ENCODE measurements around the gene SLC35A4. TPM values are rescaled to one million over a fixed set of nuclear protein-coding genes. Genes with fewer than 3 reads are reported as not detected.

SLC35A4 gene
- total RNA-seq, 8 experiments from 2014 or later = 13.1 to 64.1 (median 34.1) TPM

DNA sequence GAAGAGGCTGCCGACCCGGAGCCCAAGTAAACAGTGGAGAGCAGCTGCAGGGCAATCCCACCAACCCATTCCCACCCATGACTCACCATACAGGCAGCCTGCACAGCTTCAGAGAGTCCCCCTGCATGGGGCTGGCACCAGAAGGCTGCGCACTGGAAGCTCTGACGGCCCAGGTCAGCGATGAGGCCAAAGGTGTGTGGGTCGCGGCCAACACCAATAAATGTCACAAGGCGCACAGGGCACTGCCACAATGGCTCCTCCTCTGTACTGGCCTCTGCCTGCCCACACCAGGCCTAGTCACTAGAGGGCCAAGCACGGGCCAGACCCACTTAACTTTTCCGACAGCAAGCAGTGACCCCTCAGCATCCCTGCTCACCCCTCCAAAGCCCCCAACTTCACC, 4.4 kb upstream of the SLC35A4 start:
- Histone ChIP-seq H3K4me3 (no peak overlapping the region), H3K4me1 (replicated peaks in 1 of 2) (peaks cover 28 to 29% of the 10 kb centered on the region in 2 donors), H3K27ac (no peak overlapping the region)
- in situ Hi-C loops (cut with MboI; ENCODE audit: low pct_unique_long_range_greater_than_20kb in 2 of 9, low sequenced_read_pairs in 9 of 9, unreplicated experiment in 9 of 9) = loop anchor here in 3 of 9 experiments (25.0 kb wide), 2 partner anchors 102 to 127 kb away; partner anchors contain the start of genes DND1 (in 2 of the 3), WDR55 (in 2 of the 3), HARS1 (in 1 of the 3) and HARS2 (in 1 of the 3)
- WGBS, 10 experiments = 60 to 93% (median 89%) methylated on average over 1 to 8 of the region's 10 CpGs; no CpG with 5 or more reads in 6 of the 10 experiments
- ATAC-seq (replicated peaks in 6 of 8) = no peak

DNA sequence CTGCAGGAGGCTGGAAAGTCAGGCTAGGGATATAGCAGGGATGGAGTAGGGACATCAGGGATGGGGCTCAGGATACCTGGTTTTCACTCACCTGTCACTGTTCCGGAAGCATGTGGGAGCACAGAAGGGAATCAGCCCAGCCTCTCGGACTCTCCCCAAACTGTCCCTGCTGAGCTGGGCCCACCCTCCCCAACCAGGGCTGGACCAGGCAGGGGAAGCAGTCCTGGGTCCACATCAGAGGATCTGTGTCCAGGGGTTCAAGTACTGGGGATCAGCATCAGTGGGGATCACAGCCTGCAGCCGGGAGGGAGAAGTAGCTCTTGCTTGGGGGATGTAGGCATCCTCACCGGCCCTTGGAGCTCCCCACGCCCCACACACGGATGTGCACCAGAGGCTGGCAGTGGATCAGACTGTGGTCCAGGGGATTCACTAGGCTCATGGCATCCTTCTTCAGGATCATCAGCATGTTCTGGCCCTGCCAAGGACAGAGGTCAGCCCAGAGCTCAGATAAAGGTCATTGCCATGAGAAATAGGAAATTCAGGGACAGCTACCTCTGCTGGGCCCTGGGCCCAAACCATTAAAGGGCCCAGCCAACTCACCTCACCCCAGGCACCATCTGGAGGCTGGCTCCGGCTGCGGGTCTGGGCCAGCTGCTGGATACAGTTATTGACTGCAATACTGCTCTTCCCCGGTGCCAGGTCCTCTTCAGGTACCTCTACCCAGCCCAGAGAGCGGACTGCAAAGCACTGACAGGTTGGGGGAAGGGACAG, 2.7 kb upstream of the SLC35A4 start:
- in situ Hi-C loops (cut with MboI; ENCODE audit: low pct_unique_long_range_greater_than_20kb in 2 of 9, low sequenced_read_pairs in 9 of 9, unreplicated experiment in 9 of 9) = loop anchor here in 3 of 9 experiments (25.0 kb wide), 2 partner anchors 100 to 125 kb away; partner anchors contain the start of genes DND1 (in 2 of the 3), WDR55 (in 2 of the 3), HARS1 (in 1 of the 3) and HARS2 (in 1 of the 3)
- Histone ChIP-seq H3K27ac (no peak overlapping the region), H3K4me3 (peak overlapping the region in 1 of 5 donors; percentile 75), H3K4me1 (replicated peaks in 1 of 2) (peaks cover 26 to 28% of the 10 kb centered on the region in 2 donors)
- WGBS, 10 experiments = 100% methylated on average over 1 to 3 of the region's 10 CpGs; no CpG with 5 or more reads in 7 of the 10 experiments
- ATAC-seq (replicated peaks in 6 of 8) = no peak

DNA sequence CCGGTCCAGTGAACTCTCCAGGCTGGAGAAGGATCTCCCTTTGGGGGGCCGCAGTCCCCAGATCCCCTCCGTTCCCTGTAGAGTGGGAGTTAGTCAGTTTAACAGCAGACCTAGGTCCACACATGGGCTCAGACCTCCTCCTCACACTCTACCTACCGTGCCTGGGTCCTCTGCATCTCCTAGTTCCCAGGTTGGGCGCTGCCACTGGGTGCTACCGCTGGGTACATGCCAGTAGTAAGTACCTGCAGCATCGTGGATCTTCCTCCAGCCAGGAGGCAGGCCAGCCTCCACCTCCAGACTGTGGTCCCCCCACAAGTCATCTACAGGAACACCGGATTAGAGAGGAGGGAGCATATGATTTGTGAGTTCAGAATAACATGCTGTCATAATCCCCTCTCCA, 1.0 kb upstream of the SLC35A4 start:
- H3K27ac ChIP-seq = peak overlapping the region; percentile 95 to 96
- H3K4me3 ChIP-seq = peak overlapping the region; percentile 73 to 92 (median 79)
- in situ Hi-C loops (cut with MboI; ENCODE audit: low pct_unique_long_range_greater_than_20kb in 2 of 9, low sequenced_read_pairs in 9 of 9, unreplicated experiment in 9 of 9) = loop anchor here in 3 of 9 experiments (25.0 kb wide), 2 partner anchors 99 to 124 kb away; partner anchors contain the start of genes DND1 (in 2 of the 3), WDR55 (in 2 of the 3), HARS1 (in 1 of the 3) and HARS2 (in 1 of the 3)
- ATAC-seq (replicated peaks in 6 of 8) = no peak
- WGBS, 10 experiments = 0 to 100% (median 81%) methylated on average over 1 to 8 of the region's 8 CpGs; no CpG with 5 or more reads in 1 of the 10 experiments
- peaks cover 18 to 22% of the 10 kb centered on the region in 2 donors for H3K4me1 ChIP-seq (replicated peaks in 1 of 2)

DNA sequence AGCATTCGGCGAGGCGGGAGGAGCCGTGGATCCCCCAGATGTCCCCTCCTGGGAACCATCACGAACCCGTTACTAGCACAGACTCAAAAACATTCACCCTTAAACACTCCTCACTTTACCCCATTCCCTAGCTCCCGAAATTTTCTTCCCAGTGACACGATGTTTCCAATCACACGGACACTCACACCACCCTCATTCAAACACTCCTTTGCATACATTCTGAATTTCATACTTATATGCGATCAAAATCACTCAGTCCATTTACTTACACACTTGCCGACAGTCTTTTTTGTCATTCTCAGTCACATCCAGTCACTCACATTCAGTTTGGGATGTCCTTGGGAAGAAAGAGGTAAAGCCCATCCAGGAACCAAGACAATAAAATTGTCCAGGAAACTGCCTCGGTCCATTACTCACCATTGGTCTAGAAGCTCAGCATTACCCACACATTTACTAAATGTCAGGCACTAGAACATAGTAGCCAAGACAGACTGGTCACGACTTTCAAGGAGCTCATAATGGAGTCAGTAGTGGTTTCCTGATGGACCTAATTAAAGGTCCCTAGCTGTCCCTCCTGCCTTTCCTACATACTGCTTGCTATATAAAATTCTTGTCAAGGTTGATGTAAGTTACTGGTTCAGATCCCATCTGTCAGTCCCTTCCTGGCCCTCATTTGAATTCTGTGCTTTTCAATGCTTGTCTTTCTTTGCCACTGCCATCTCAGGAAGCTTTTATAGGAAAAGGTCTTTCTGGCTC, 574 bp downstream of the SLC35A4 start:
- WGBS, 10 experiments = 0 to 11% (median 3%) methylated on average over 1 to 11 of the region's 13 CpGs; no CpG with 5 or more reads in 1 of the 10 experiments
- Histone ChIP-seq H3K27ac (peak overlapping the region; percentile 67 to 95), H3K4me3 (peak overlapping the region; percentile 73 to 92 (median 79)), H3K4me1 (replicated peaks in 1 of 2) (peaks cover 18 to 22% of the 10 kb centered on the region in 2 donors)
- in situ Hi-C loops (cut with MboI; ENCODE audit: low pct_unique_long_range_greater_than_20kb in 2 of 9, low sequenced_read_pairs in 9 of 9, unreplicated experiment in 9 of 9) = loop anchor here in 3 of 9 experiments (25.0 kb wide), 2 partner anchors 97 to 122 kb away; partner anchors contain the start of genes DND1 (in 2 of the 3), WDR55 (in 2 of the 3), HARS1 (in 1 of the 3) and HARS2 (in 1 of the 3)
- peak in 2 of 8 experiments; percentile 0 to 1 for ATAC-seq (replicated peaks in 6 of 8)

DNA sequence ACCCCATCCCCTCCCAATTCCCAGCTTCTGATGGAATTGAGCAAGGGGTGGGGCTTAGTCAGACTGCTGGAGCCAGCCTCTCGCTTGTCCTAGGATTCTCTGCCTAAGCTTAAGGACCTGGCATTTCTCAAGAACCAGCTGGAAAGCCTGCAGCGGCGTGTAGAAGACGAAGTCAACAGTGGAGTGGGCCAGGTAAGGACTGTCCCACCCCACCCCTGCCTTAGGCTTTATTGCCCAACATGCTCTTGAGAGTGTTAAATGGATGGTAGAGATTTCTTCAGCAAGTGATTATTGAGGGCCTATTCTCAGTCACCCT, 1.1 kb downstream of the SLC35A4 start:
- Histone ChIP-seq H3K27ac (no peak overlapping the region), H3K4me3 (peak overlapping the region in 4 of 5 donors; percentile 73 to 88 (median 77)), H3K4me1 (replicated peaks in 1 of 2) (peaks cover 18 to 22% of the 10 kb centered on the region in 2 donors)
- peak in 2 of 8 experiments; percentile 2 to 5 for ATAC-seq (replicated peaks in 6 of 8)
- WGBS, 10 experiments = 11 to 92% (median 73%) methylated on average over 1 to 4 of the region's 4 CpGs; no CpG with 5 or more reads in 3 of the 10 experiments
- in situ Hi-C loops (cut with MboI; ENCODE audit: low pct_unique_long_range_greater_than_20kb in 2 of 9, low sequenced_read_pairs in 9 of 9, unreplicated experiment in 9 of 9) = loop anchor here in 3 of 9 experiments (25.0 kb wide), 2 partner anchors 97 to 122 kb away; partner anchors contain the start of genes DND1 (in 2 of the 3), WDR55 (in 2 of the 3), HARS1 (in 1 of the 3) and HARS2 (in 1 of the 3)

DNA sequence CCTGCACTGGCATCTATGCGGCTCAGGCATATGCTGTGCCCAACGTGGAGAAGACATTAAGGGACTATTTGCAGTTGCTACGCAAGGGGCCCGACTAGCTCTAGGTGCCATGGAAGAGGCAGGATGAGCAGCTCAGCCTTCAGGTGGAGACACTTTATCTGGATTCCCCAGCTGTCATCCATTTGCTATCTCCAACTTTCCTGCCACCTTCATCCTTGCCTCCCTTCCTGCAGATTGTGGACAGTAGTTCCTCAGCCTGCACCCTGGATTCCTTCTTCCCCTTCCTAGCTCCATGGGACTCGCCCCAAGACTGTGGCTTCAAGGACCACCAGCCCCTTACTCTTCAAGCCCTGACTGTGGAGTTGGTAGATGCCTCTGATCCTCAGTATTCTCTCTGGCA, 2.0 kb downstream of the SLC35A4 start:
- Histone ChIP-seq H3K27ac (no peak overlapping the region), H3K4me3 (no peak overlapping the region), H3K4me1 (replicated peaks in 1 of 2) (peaks cover 18 to 22% of the 10 kb centered on the region in 2 donors)
- ATAC-seq (replicated peaks in 6 of 8) = no peak
- in situ Hi-C loops (cut with MboI; ENCODE audit: low pct_unique_long_range_greater_than_20kb in 2 of 9, low sequenced_read_pairs in 9 of 9, unreplicated experiment in 9 of 9) = loop anchor here in 3 of 9 experiments (25.0 kb wide), 2 partner anchors 96 to 121 kb away; partner anchors contain the start of genes DND1 (in 2 of the 3), WDR55 (in 2 of the 3), HARS1 (in 1 of the 3) and HARS2 (in 1 of the 3)
- WGBS, 10 experiments = 90 to 100% (median 96%) methylated on average over 2 to 5 of the region's 5 CpGs; no CpG with 5 or more reads in 4 of the 10 experiments

DNA sequence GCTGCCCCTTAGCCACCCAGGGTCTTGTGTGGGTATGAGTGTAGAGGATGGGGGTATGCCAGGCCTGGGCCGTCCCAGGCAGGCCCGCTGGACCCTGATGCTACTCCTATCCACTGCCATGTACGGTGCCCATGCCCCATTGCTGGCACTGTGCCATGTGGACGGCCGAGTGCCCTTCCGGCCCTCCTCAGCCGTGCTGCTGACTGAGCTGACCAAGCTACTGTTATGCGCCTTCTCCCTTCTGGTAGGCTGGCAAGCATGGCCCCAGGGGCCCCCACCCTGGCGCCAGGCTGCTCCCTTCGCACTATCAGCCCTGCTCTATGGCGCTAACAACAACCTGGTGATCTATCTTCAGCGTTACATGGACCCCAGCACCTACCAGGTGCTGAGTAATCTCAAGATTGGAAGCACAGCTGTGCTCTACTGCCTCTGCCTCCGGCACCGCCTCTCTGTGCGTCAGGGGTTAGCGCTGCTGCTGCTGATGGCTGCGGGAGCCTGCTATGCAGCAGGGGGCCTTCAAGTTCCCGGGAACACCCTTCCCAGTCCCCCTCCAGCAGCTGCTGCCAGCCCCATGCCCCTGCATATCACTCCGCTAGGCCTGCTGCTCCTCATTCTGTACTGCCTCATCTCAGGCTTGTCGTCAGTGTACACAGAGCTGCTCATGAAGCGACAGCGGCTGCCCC, 2.6 kb downstream of the SLC35A4 start:
- Histone ChIP-seq H3K4me3 (no peak overlapping the region), H3K4me1 (replicated peaks in 1 of 2) (peaks cover 18 to 22% of the 10 kb centered on the region in 2 donors), H3K27ac (no peak overlapping the region)
- 86 to 100% (median 100%) methylated on average over 1 to 10 of the region's 22 CpGs; no CpG with 5 or more reads in 3 of the 10 experiments for WGBS, 10 experiments
- ATAC-seq (replicated peaks in 6 of 8) = no peak
- in situ Hi-C loops (cut with MboI; ENCODE audit: low pct_unique_long_range_greater_than_20kb in 2 of 9, low sequenced_read_pairs in 9 of 9, unreplicated experiment in 9 of 9) = loop anchor here in 3 of 9 experiments (25.0 kb wide), 2 partner anchors 95 to 120 kb away; partner anchors contain the start of genes DND1 (in 2 of the 3), WDR55 (in 2 of the 3), HARS1 (in 1 of the 3) and HARS2 (in 1 of the 3)

DNA sequence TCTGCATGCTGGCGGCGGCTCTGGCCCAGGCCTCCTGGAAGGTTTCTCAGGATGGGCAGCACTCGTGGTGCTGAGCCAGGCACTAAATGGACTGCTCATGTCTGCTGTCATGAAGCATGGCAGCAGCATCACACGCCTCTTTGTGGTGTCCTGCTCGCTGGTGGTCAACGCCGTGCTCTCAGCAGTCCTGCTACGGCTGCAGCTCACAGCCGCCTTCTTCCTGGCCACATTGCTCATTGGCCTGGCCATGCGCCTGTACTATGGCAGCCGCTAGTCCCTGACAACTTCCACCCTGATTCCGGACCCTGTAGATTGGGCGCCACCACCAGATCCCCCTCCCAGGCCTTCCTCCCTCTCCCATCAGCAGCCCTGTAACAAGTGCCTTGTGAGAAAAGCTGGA, 3.2 kb downstream of the SLC35A4 start:
- in situ Hi-C loops (cut with MboI; ENCODE audit: low pct_unique_long_range_greater_than_20kb in 2 of 9, low sequenced_read_pairs in 9 of 9, unreplicated experiment in 9 of 9) = loop anchor here in 3 of 9 experiments (25.0 kb wide), 2 partner anchors 94 to 119 kb away; partner anchors contain the start of genes DND1 (in 2 of the 3), WDR55 (in 2 of the 3), HARS1 (in 1 of the 3) and HARS2 (in 1 of the 3)
- no peak for ATAC-seq (replicated peaks in 6 of 8)
- WGBS, 10 experiments = 86 to 97% methylated on average over 5 to 9 of the region's 13 CpGs; no CpG with 5 or more reads in 8 of the 10 experiments
- peaks cover 16 to 17% of the 10 kb centered on the region in 2 donors for H3K4me1 ChIP-seq (replicated peaks in 1 of 2)
- H3K27ac ChIP-seq = no peak overlapping the region
- no peak overlapping the region for H3K4me3 ChIP-seq

DNA sequence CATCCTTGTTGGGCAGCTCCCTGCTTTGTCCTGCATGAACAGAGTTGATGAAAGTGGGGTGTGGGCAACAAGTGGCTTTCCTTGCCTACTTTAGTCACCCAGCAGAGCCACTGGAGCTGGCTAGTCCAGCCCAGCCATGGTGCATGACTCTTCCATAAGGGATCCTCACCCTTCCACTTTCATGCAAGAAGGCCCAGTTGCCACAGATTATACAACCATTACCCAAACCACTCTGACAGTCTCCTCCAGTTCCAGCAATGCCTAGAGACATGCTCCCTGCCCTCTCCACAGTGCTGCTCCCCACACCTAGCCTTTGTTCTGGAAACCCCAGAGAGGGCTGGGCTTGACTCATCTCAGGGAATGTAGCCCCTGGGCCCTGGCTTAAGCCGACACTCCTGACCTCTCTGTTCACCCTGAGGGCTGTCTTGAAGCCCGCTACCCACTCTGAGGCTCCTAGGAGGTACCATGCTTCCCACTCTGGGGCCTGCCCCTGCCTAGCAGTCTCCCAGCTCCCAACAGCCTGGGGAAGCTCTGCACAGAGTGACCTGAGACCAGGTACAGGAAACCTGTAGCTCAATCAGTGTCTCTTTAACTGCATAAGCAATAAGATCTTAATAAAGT, 3.9 kb downstream of the SLC35A4 start:
- 60 to 100% methylated on average over 1 to 2 of the region's 2 CpGs; no CpG with 5 or more reads in 8 of the 10 experiments for WGBS, 10 experiments
- Histone ChIP-seq H3K4me1 (replicated peaks in 1 of 2) (peaks cover 9 to 10% of the 10 kb centered on the region in 2 donors), H3K27ac (no peak overlapping the region), H3K4me3 (no peak overlapping the region)
- in situ Hi-C loops (cut with MboI; ENCODE audit: low pct_unique_long_range_greater_than_20kb in 2 of 9, low sequenced_read_pairs in 9 of 9, unreplicated experiment in 9 of 9) = loop anchor here in 3 of 9 experiments (25.0 kb wide), 2 partner anchors 94 to 119 kb away; partner anchors contain the start of genes DND1 (in 2 of the 3), WDR55 (in 2 of the 3), HARS1 (in 1 of the 3) and HARS2 (in 1 of the 3)
- ATAC-seq (replicated peaks in 6 of 8) = no peak

DNA sequence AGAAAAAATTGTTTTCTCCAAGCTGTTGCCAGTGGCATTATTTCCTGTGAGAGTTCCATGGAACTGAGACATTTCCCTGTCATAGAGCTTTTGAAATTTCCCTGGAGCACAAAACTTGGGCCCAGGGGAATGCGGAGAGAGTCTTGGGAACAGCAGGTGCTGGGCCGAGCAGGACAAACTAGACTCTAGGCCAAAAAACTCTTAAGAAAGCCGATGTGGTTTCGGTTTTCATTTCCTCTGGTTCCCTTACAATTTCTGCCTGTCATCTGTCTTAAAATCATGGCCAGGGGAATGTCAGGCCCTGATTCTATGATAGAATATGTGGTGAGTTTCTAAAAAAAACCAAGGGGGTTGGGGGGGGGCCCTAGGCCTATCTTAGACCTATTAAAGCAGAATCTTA, 4.6 kb downstream of the SLC35A4 start:
- WGBS, 10 experiments = 57 to 96% (median 85%) methylated on average over 1 to 4 of the region's 4 CpGs; no CpG with 5 or more reads in 3 of the 10 experiments
- H3K27ac ChIP-seq = no peak overlapping the region
- H3K4me1 ChIP-seq (replicated peaks in 1 of 2) = peaks cover 7 to 8% of the 10 kb centered on the region in 2 donors
- in situ Hi-C loops (cut with MboI; ENCODE audit: low pct_unique_long_range_greater_than_20kb in 2 of 9, low sequenced_read_pairs in 9 of 9, unreplicated experiment in 9 of 9) = loop anchor here in 3 of 9 experiments (25.0 kb wide), 2 partner anchors 93 to 118 kb away; partner anchors contain the start of genes DND1 (in 2 of the 3), WDR55 (in 2 of the 3), HARS1 (in 1 of the 3) and HARS2 (in 1 of the 3)
- ATAC-seq (replicated peaks in 6 of 8) = no peak
- H3K4me3 ChIP-seq = no peak overlapping the region

DNA sequence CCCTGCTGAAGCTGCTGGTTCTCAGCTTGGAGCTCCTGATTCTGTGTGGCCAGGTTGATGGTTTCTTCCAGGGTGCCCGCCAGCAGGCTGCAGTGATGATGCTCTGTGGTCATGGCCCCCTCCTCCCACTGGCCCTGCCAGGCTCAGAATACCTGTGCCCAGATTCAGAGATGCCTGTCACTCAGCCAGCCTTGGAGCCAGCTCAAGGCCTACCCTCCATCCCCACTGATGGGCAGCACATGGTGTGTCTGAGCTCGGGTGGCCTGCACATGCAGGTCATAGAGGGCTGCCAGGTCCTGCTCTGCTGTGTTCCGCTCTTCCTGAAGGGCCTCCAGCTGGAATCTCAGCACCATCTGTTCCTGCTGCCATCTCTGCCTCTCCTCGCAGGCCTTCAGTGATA, 5.4 kb downstream of the SLC35A4 start:
- Histone ChIP-seq H3K27ac (no peak overlapping the region), H3K4me1 (replicated peaks in 1 of 2) (peaks cover 7 to 8% of the 10 kb centered on the region in 2 donors), H3K4me3 (no peak overlapping the region)
- 0 to 92% (median 83%) methylated on average over 1 to 2 of the region's 4 CpGs; no CpG with 5 or more reads in 5 of the 10 experiments for WGBS, 10 experiments
- no peak for ATAC-seq (replicated peaks in 6 of 8)
- in situ Hi-C loops (cut with MboI; ENCODE audit: low pct_unique_long_range_greater_than_20kb in 2 of 9, low sequenced_read_pairs in 9 of 9, unreplicated experiment in 9 of 9) = loop anchor here in 4 of 9 experiments (10.0 to 25.0 kb wide), 3 partner anchors 65 to 117 kb away; partner anchors contain the start of genes DND1 (in 2 of the 4), WDR55 (in 2 of the 4), CD14 (in 1 of the 4) and HARS1 (in 1 of the 4)
